ENCODE data around the gene TIMM13.
"Not testable (repeated sequence)": the region's sequence is repeated elsewhere in the genome, so short reads cannot be mapped to it uniquely, and the experiment has no call there.

Gene TIMM13

DNA sequence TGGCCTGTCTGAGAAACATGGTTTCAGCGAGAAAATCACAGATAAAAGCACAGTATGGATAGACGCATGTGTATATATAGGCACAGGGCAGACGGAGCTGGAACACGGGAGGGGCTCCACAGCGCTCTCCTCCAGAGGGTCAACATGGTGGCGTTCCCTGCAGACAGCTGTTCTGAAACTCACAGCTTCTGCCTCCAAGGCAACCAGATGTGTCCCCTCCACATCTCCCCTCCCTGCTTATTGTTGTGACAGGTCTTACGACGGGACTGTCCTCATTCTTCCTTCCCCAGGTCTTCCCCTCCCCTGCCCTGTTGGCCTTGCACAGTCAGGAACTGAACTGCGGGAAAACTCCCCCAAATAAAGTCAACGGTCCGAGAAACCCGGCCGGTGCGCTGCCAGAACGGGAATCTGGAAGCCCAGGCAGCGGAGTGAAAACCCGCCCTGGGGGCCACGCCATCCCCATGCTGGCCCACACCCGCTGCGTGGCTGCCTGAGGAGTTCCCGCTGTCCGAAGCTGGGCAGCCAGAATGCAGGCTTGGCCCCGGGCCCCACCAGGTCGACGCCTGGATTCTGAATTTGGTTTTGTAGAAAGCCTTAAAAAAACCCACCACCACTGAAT, 2.6 kb upstream of the TIMM13 start:
- DNase-seq = no peak

DNA sequence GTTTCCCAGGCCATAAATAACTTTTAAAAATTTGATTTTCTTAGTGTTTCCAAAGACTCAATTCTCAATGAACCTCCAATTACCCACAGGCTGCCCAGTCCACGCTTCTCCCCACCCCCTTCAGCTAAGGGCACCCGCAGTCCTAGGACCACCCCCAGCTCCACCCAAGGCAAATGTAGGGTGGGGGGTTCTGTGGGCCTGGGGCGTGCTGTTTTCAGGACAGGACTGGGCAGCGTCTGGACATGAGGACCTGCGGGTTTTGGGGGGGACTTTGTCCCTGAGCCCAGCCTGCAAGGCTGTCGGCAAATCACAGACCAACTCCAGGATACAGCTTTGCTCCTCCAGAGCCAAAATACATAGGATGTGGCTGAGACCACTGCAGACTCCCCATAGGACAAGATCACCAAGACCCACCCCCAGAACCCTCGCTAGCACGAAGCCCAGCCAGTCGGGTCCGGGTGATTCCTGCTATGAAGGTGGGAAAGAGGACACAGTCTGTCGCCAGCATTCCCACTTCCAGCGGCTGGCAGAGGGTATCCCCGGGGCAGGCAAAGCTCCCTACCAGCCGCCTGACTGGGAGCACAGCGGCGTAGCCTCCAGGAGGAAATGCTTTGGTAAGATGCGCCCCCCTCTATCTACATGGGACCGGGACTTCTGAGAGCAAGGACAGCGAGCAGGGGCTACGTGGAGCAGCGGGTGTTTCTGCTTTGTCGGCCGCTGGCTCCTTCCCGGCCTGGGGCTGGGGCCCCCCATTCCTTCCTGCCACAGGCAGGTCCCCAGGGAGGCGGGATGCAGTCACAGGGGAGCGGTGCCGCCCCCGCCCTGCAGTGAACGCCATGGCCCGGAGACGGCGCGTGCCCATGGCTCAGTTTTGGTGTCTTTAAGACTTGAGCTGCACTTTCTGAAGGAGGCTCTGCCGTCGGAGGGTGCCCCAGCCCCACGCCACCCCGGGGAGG, 1.6 kb upstream of the TIMM13 start:
- DNase-seq = no peak

DNA sequence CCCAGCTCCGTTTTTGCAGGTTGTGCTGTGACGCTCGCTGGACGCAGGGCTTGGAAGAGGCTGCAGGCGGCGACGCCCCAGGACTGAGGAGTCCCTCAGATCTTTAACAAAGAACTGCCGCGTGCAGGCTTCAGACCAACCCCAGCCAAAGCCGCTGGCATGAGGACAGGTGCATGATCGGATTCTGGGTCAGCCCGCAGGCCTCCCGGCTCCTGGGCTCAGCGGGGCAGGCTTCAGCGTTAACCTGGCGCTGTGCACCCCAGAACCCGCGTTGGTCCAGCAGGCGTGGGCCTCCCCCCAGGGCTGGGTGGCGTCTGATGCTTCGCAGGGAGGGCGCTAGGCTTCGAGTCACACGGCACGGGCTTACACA, 920 bp upstream of the TIMM13 start:
- DNase-seq = no peak

DNA sequence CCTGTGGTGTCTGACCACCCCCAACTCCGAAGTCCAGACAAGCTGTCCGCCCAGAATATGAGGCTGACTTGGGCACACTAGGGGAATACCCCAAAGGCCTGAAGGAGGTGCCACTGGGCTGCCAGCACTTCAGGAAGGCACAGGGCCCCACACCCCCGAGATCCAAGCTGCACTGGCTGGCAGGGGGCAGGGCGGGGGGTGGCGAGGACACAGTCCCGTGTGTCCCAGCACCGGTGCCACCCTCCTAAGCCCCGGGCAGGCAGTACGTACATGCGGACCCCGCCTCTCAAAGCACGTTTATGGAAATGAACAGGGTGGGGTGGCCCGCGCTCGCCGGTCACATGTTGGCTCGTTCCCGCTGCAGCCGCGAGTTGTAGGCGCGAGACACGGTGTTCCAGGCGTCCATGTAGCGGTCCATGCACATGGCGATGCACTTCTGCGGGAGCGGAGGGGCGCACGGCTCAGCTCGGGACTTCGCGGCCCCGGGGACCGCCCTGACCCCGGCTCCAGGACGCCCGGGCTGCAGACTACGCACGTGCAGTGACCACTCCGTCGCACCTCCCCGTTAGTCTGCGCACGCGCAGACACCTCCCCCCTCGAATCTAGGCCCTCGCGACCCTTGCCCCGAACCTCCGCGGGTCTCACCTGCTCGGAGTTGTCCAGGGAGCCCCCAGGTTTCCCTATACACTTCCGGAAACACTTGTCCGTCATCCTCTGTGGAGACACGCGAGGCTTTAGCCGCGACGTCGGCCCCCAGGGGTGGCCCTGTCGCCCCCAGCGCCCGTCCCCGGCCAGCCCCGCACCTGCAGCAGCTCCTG, 566 bp downstream of the TIMM13 start:
- DNase-seq = no peak

DNA sequence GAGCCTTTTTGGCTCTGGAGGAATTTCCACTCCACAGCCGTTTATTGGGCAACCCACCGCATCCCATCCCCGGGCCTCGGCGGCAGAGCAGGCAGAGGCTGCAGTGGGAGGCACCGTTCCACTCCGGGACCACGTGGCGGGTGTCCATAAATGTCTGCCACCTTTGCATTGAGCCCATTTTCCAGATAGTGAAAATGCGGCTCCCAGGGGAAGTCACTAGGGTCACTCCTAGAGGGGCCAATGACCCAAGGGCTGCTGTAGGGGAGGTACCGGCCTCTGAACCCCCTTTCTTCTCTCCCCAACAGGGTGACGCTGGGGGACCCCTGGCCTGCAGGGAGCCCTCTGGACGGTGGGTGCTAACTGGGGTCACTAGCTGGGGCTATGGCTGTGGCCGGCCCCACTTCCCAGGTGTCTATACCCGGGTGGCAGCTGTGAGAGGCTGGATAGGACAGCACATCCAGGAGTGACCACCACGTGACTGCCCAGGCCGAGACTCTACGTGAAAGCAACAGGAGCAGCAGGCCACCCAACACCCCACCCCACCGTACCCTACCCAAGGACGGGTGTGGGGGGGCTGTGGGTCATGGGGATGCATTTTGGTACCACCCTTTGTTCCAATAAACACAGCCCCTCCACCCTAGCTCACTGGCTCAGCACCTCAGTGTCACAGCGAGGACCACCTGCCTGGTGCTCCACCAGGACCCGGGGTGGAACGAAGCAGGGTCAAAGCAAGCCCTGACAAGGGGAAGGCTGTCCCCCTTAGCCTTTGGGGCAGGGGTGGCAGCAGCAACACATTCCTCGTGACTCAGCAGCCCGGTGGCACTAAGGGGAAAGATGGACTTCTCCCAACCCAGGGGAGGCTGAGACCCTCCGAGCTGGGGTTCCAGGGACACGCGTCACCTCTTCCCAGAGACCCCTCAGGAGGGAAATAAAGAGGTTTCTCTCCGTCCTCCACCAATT, 1.5 kb downstream of the TIMM13 start:
- DNase-seq = no peak

DNA sequence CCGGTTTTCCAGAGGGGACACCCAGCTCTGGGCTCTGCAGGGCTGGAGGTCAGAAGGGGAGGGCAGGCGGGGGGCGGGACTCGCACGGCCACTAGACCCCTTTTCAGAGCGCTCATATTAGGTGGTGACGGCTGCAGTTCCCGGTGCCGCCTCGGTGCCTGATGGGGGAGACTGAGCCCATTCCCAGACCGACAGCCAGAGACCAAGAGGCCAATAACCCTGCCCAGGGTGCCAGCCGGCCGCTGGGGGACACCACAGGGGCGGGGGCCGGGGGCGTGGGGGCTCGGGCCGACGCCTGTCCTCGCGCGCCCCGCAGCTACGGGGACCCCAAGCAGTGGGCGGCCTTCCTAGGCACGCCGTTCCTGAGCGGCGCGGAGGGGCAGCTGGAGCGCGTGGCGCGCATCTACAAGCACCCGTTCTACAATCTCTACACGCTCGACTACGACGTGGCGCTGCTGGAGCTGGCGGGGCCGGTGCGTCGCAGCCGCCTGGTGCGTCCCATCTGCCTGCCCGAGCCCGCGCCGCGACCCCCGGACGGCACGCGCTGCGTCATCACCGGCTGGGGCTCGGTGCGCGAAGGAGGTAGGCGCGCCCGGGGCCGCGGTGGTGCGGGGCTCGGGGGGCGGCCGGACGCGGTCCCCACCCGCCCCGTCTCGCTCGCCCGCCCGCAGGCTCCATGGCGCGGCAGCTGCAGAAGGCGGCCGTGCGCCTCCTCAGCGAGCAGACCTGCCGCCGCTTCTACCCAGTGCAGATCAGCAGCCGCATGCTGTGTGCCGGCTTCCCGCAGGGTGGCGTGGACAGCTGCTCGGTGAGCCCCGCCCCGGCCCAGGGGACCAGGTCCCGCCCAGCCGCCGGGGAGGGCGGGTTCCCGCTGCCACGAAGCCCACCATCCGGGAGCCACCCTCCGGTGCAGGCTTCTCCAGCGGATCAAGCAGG, 2.4 kb downstream of the TIMM13 start:
- DNase-seq = no peak

DNA sequence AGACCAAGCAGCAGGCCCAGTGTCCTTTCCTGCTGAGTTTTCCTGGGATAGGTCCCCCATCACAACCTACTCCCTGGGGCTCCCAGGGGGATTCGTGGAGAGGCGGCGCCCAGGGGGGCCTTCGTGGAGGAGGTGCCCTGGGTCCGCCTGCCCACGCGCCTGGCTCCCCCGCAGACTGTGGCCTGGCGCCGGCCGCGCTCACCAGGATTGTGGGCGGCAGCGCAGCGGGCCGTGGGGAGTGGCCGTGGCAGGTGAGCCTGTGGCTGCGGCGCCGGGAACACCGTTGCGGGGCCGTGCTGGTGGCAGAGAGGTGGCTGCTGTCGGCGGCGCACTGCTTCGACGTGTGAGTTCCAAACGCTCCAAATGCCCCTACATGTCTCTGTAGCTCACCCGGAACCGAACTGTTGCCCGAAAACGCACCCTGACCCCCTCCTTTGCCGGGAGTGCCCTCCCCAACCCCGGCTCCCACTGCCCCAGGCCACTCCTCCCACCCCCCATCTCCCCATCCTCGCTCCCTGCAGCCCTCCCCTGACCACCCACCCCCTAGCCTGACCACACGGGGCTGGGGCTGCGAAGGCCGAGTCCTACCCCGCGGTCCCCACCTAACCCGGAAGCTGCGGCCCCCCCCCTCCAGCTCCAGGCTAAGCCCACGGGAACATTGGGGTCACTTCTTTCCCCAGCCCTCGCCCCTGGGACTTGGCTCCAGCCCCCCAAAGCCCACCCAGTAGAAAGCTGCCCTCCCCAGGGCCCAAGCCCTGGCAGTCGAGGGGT, 3.3 kb downstream of the TIMM13 start:
- no peak for DNase-seq

DNA sequence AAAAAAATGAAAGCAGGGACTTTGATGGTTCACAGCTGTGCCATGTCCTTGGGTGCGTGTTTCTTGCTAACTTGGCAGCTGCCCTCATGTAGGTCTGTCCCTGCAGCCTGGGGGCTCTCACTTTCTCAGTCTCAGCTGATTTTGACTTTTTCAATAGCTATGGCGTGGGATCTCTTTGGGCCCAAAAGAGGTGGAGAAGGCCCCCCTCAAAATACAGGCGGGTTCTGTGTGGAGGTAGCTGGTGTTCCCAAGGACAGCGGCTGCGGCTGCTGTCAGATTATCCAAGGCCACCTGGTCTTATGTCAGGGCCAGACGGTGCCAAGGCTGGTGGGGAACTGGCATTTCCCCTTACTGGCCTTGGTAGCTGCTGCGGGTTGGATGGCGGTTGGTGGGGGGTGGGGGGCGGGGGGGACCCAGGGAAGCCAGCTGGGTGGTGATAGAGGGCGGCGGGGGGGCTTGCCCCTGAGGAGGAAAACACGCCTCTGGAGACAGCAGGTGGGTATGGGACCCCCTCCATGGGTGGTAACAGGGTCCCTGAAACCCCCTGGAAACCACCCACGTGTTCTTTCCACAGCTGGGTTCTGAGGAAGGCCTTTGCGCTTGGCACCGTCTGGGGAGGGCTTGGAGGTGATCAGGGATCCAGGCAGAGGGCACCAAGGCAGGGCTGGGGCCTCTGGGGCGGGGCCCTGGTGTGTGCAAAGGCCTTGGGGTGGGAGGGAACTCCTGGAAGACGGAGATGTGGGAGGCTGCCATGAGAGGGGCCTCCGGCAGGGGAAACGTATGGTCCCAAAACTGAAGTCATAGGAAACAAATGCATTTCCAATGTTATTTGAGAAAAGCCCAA, 4.1 kb downstream of the TIMM13 start:
- no peak for DNase-seq

DNA sequence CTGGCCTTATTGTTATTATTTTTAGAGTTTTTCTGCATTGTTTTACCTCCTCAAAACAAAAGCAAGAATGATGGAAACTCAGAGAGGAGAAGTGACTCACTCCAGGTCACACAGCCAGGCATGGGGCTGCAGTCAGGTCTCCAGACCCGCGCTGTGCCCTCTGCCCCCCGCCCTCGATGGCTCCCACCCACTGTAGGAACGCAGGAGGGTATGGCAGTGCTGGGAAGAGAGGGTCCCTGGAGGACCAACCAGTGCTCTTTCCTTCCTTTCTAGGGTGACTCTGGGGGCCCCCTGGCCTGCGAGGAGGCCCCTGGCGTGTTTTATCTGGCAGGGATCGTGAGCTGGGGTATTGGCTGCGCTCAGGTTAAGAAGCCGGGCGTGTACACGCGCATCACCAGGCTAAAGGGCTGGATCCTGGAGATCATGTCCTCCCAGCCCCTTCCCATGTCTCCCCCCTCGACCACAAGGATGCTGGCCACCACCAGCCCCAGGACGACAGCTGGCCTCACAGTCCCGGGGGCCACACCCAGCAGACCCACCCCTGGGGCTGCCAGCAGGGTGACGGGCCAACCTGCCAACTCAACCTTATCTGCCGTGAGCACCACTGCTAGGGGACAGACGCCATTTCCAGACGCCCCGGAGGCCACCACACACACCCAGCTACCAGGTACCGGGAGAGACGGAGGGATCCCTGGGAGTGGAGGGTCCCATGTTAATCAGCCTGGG, 5.6 kb downstream of the TIMM13 start:
- no peak for DNase-seq

DNA sequence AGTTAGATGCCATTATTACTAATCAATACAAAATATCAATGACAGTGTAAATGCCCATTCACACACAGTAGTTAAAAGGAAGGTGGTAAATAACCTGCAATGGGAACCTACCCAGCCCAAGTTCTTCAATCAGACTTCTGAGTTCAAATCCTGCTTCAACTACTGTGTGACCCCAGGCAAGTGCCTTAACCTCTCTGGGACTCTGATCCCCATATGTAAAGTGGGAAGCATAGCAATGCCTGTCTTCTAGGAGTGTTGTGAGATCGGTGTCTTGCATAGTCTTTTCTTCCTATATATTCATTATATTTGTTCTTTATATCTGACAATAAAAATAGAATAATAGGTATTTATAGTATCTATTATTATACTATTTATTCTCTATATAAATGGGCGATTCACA, 6.9 kb downstream of the TIMM13 start:
- DNase-seq = no peak

DNA sequence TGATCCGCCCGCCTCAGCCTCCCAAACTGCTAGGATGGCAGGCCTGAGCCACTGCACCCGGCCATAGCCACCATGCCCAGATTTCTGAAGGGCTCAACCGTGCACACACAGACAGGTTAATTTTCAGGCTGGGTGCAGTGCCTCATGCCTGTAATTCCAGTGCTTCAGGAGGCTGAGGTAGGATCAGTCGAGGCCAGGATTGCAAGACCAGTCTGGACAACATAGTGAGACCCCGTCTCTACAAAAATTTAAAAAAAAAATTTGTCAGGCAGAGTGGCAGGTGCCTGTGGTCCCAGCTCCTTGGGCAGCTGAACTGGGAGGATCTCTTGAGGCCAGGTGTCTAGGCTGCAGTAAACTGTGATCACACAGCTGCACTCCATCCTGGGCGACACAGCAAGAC, 7.6 kb downstream of the TIMM13 start:
- DNase-seq = no peak

DNA sequence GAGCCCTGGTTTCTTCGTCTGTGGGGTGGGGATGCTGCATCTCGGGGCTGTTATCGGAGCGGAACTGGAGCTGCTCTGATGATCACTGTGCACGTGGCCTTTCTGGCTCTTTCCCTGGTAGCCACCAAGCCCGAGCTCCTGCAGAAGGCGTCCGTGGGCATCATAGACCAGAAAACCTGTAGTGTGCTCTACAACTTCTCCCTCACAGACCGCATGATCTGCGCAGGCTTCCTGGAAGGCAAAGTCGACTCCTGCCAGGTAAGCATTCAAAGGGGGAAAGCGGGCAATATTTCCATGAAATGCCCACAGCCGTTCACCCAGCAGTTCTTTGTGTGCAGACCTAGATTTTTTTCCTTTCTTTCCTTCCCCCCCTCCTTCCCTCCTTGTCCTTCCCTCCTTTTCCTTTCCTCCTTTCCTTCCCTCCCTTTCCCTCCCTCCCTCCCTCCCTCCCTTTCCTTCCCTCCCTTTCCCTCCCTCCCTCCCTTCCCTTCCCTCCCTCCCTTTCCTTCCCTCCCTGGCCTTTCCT, 9.4 kb downstream of the TIMM13 start:
- DNase-seq = no peak

DNA sequence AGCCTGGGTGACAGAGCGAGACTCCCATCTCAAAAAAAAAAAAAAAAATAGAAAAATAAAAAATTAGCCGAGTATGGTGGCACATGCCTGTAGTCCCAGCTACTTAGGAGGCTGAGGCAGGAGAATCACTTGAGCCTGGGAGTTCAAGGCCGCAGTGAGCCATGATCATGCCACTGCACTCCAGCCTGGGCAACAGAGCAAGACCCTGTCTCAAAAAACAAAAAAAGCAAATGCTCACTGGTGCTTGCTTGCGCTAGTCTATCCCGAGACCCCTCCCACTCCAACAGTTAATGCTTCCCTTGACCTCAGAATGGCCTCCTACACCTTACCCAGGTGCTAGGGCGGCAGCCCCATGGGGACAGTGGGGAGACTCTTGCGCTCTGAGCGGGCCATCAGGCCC, 9.9 kb downstream of the TIMM13 start:
- not testable (repeated sequence) for DNase-seq

DNA sequence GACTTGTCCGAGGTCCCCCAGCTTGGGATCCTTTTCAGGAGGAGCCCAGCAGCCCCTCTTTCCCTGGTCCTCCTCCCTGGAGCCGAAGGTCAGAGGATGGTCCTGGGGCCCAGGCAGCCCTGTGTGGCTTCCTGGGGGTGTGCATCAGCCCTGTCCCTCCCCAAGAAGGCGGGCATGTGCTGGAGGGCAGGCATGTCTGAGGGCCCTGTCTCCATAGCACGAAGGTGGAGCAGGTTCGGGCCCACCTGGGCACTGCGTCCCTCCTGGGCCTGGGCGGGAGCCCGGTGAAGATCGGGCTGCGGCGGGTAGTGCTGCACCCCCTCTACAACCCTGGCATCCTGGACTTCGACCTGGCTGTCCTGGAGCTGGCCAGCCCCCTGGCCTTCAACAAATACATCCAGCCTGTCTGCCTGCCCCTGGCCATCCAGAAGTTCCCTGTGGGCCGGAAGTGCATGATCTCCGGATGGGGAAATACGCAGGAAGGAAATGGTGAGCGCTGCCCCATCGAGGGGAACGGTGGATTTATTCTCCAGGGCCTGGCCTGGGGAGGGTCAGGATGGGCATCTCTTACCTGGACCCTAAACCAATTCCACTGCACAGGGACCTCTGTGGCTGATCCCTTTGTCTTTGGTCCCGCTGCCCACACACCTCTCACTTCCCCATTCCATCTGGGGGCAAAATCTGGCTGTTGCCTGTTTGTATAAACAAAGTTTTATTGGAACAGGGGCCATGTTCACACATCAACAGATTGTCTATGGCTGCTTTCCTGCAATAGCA, 10.9 kb downstream of the TIMM13 start:
- DNase-seq = no peak

DNA sequence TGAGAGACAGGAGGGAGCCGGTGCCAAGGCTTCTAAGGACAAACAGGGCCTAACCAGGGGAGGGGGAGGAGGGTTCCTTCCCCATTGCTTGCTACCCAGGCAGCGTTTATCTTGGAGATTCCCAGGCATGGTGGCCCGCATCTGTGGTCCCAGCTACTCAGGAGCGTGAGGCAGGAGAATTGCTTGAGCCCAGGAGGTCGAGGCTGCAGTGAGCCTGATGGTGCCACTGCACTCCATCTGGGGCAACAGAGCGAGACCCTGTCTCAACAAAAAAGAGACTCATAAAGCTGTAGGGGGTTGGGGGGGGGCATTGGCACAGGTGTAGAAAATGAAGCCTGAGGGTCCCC, 11.4 kb downstream of the TIMM13 start:
- no peak for DNase-seq

DNA sequence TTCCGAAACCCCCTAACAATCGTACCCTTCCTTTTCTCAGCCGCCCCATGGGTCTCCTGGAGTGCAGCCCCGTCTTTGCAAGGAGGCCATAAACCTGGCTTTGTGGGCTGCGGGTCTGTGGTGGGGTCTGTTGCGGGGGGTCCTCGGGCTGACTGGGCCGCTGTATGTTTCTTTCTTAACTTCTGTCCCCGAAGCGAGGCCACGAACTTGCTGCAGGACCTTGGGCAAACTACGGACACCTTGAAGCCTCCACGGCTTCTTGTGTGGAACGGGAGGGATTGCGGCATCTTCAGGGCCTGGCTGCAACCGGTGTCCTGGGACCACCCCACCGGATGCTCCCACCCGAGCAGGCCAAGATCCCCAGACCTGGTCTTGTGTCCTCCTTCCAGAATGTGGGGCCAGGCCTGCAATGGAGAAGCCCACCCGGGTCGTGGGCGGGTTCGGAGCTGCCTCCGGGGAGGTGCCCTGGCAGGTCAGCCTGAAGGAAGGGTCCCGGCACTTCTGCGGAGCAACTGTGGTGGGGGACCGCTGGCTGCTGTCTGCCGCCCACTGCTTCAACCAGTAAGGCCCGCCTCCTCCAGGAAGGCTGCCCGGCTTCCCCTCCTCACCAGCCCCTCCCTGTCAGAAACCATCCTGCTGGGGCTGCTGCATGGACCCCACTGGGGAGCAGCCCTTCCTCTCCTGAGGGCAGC, 12.0 kb downstream of the TIMM13 start:
- no peak for DNase-seq

DNA sequence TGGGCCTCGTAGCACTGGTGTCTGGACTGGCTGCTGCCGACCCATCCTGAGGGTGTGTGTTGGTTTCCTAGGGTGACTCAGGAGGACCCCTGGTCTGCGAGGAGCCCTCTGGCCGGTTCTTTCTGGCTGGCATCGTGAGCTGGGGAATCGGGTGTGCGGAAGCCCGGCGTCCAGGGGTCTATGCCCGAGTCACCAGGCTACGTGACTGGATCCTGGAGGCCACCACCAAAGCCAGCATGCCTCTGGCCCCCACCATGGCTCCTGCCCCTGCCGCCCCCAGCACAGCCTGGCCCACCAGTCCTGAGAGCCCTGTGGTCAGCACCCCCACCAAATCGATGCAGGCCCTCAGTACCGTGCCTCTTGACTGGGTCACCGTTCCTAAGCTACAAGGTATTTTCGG, 13.8 kb downstream of the TIMM13 start:
- DNase-seq = no peak

All from NCI-H524 treated with DMSO at 0.1 percent for 48 hours (cell line).